Tibial nerve (tissue), 3 donors: ENCODE measurements around the gene OR2G2.

Experiments used
- POLR2A ChIP-seq, 2 donors: fragments of 450-650 bp; IDR thresholded peaks; one replicate each; pipeline ENCODE4 v1.6.1; 2017; ENCODE audit warnings: antibody characterized with exemption in 2 of 2, mild to moderate bottlenecking in 2 of 2, moderate library complexity in 2 of 2
- TF ChIP-seq, protein P1 (sequence below), 5 experiments: fragments of 200-600 bp in 3 of 5; fragments of 450-650 bp in 2 of 5; sonication (generic) in 3 of 5; IDR thresholded peaks; one replicate each; pipeline ENCODE4 v1.5.1; 2016 to 2019; ENCODE audit warnings: antibody characterized with exemption in 5 of 5, mild to moderate bottlenecking in 3 of 5, moderate library complexity in 2 of 5

DNA sequence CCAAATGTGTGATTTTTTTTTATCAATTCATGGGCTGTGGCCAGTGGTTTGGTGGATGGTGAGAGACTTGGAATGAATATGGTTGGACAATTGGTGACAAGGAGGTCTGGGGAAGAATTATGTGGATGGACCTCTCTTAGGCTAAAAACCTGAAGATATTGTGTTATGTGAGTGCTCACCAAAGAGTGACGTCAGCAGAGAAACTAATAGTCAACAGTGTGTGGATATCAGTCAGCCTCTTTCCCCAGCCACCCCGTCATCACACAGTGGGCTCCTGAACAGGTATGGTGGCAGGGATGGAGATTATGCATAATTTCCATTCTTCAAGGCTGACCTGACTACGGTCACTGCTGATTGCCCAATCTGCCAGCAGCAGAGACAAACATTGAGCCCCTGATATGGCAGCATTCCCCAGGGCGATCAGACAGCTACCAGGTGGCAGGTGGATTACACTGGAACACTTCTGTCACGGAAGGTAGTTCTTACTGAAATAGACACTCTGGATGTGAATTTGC is 9.2 kb upstream of the OR2G2 start:
- TF ChIP-seq, protein P1, sequence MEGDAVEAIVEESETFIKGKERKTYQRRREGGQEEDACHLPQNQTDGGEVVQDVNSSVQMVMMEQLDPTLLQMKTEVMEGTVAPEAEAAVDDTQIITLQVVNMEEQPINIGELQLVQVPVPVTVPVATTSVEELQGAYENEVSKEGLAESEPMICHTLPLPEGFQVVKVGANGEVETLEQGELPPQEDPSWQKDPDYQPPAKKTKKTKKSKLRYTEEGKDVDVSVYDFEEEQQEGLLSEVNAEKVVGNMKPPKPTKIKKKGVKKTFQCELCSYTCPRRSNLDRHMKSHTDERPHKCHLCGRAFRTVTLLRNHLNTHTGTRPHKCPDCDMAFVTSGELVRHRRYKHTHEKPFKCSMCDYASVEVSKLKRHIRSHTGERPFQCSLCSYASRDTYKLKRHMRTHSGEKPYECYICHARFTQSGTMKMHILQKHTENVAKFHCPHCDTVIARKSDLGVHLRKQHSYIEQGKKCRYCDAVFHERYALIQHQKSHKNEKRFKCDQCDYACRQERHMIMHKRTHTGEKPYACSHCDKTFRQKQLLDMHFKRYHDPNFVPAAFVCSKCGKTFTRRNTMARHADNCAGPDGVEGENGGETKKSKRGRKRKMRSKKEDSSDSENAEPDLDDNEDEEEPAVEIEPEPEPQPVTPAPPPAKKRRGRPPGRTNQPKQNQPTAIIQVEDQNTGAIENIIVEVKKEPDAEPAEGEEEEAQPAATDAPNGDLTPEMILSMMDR (IDR thresholded peaks at IDR 0.05), result no peak
- no peak for TF ChIP-seq POLR2A (IDR thresholded peaks at IDR 0.05)
